CD4-positive, CD25-positive, alpha-beta regulatory T cell (primary cell): ENCODE results near the gene PPP2R3B. TPM values are rescaled to one million over a fixed set of nuclear protein-coding genes. Genes with fewer than 3 reads are reported as not detected.

Experiments
- ATAC-seq, 2 donors: fragments of 150-1000 bp; cut with Tn5 transposase; one replicate each; pipeline ENCODE4 v1.10.0; 2021; ENCODE audit warnings: low read depth in 2 of 2, moderate number of reproducible peaks in 2 of 2, moderate library complexity in 1 of 2
- DNase-seq, 3 donors: peaks; one replicate each; pipeline versions ENCODE4 v3.0.0 to v3.0.0-alpha.2; 2012 to 2022; ENCODE audit warnings: mixed read lengths in 1 of 3
- H3K27ac ChIP-seq: one replicate; pipeline ENCODE4 v1.7.0; 2013; ENCODE audit warnings: mild to moderate bottlenecking, low read length; ENCODE audit not compliant: insufficient read depth, poor library complexity, severe bottlenecking
- H3K27me3 ChIP-seq: one replicate; pipeline ENCODE4 v1.7.0; 2013; ENCODE audit warnings: low read length; ENCODE audit not compliant: control insufficient read depth, insufficient read depth
- H3K36me3 ChIP-seq: one replicate; pipeline ENCODE4 v1.7.0; 2013; ENCODE audit warnings: mild to moderate bottlenecking, low read length, moderate library complexity; ENCODE audit not compliant: control insufficient read depth, insufficient read depth
- H3K4me1 ChIP-seq: 2 replicates; pipeline ENCODE4 v1.7.0; 2013; ENCODE audit warnings: mild to moderate bottlenecking, low read length; ENCODE audit not compliant: insufficient read depth, control insufficient read depth, poor library complexity, severe bottlenecking
- H3K4me3 ChIP-seq: one replicate; pipeline ENCODE4 v1.7.0; 2013; ENCODE audit warnings: low read depth, mild to moderate bottlenecking, low read length, moderate library complexity
- H3K9me3 ChIP-seq, 2 experiments: 1 replicate in 1 of 2; 2 replicates in 1 of 2; pipeline ENCODE4 v1.7.0; 2013; ENCODE audit warnings: low read length in 2 of 2, mild to moderate bottlenecking in 1 of 2, moderate library complexity in 1 of 2; ENCODE audit not compliant: control insufficient read depth in 2 of 2
- H3K27ac Mint-ChIP-seq, 3 donors: one replicate each; pipeline ENCODE4 v1.8.0; 2020 to 2022; ENCODE audit warnings: mild to moderate bottlenecking in 3 of 3, mixed read lengths in 3 of 3, moderate library complexity in 2 of 3
- H3K27me3 Mint-ChIP-seq: one replicate; pipeline ENCODE4 v1.8.0; 2022; ENCODE audit warnings: mild to moderate bottlenecking, mixed read lengths
- H3K36me3 Mint-ChIP-seq: one replicate; pipeline ENCODE4 v1.8.0; 2020; ENCODE audit warnings: mixed read lengths
- H3K4me1 Mint-ChIP-seq, 4 donors: one replicate each; pipeline ENCODE4 v1.8.0; 2020 to 2022; ENCODE audit warnings: mixed read lengths in 4 of 4, mild to moderate bottlenecking in 1 of 4
- H3K4me3 Mint-ChIP-seq, 4 donors: one replicate each; pipeline ENCODE4 v1.8.0; 2020 to 2022; ENCODE audit warnings: mild to moderate bottlenecking in 4 of 4, mixed read lengths in 4 of 4, moderate library complexity in 3 of 4
- H3K9me3 Mint-ChIP-seq, 7 donors: one replicate each; pipeline ENCODE4 v1.8.0; 2020 to 2022; ENCODE audit warnings: mixed read lengths in 7 of 7, mild to moderate bottlenecking in 3 of 7, moderate library complexity in 2 of 7
- polyA plus RNA-seq, 4 donors: library from polyadenylated mRNA; unstranded; fragments of 300-500 nt; fragmentation: Illumina TruSeq; gene quantifications; one replicate each; pipeline ENCODE4 v1.2.3, GENCODE V29; 2021
- total RNA-seq: library from RNA; stranded (reverse); gene quantifications from one replicate; pipeline ENCODE4 v1.2.3, GENCODE V29; 2022

PPP2R3B gene
- total and polyA plus RNA-seq, 5 donors from 2014 or later: 4.8 to 23.5 (median 8.6) TPM

- H3K27ac Mint-ChIP-seq: no peak overlapping the region
Measured at GRCh38 chrX:368811-369562, 17.7 kb downstream of the PPP2R3B start.

GRCh38 chrX:367866-368265 is 18.8 kb downstream of the PPP2R3B start:
- H3K27ac ChIP-seq: no peak overlapping the region
- H3K27me3 Mint-ChIP-seq: peaks cover 13% of the 10 kb centered on the region
- H3K4me3 Mint-ChIP-seq: no peak overlapping the region
- H3K36me3 ChIP-seq: no peaks in the 10 kb centered on the region
- peaks cover 1% of the 10 kb centered on the region for H3K27me3 ChIP-seq
- H3K27ac Mint-ChIP-seq: no peak overlapping the region
- peaks cover 6 to 20% (median 11%) of the 10 kb centered on the region in 4 donors for H3K4me1 Mint-ChIP-seq
- peaks cover 0 to 2% (median 0%) of the 10 kb centered on the region in 7 donors for H3K9me3 Mint-ChIP-seq
- no peak overlapping the region for H3K4me3 ChIP-seq
- H3K9me3 ChIP-seq: no peaks in the 10 kb centered on the region
- ATAC-seq: no peak
- peaks cover 7% of the 10 kb centered on the region for H3K36me3 Mint-ChIP-seq
- peaks cover 4% of the 10 kb centered on the region for H3K4me1 ChIP-seq
- DNase-seq: no peak

More at GRCh38 chrX:368811-369562, 17.7 kb downstream of the PPP2R3B start:
- peaks cover 6 to 23% (median 11%) of the 10 kb centered on the region in 4 donors for H3K4me1 Mint-ChIP-seq
- peaks cover 16% of the 10 kb centered on the region for H3K27me3 Mint-ChIP-seq
- no peaks in the 10 kb centered on the region for H3K9me3 ChIP-seq
- peak overlapping the region in 1 of 4 donors; percentile 21 for H3K4me3 Mint-ChIP-seq
- peaks cover 3% of the 10 kb centered on the region for H3K27me3 ChIP-seq
- H3K4me3 ChIP-seq: no peak overlapping the region
- H3K9me3 Mint-ChIP-seq: peaks cover 0 to 2% (median 0%) of the 10 kb centered on the region in 7 donors
- no peaks in the 10 kb centered on the region for H3K36me3 ChIP-seq
- ATAC-seq: no peak
- peaks cover 7% of the 10 kb centered on the region for H3K36me3 Mint-ChIP-seq
- no peak for DNase-seq
- H3K4me1 ChIP-seq: peaks cover 7% of the 10 kb centered on the region
- H3K27ac ChIP-seq: no peak overlapping the region

- no peaks in the 10 kb centered on the region for H3K36me3 ChIP-seq
- no peaks in the 10 kb centered on the region for H3K27me3 ChIP-seq
- H3K4me1 Mint-ChIP-seq: peaks cover 4 to 17% (median 10%) of the 10 kb centered on the region in 4 donors
- H3K27ac ChIP-seq: no peak overlapping the region
- no peak overlapping the region for H3K4me3 Mint-ChIP-seq
- DNase-seq: no peak
- peaks cover 4% of the 10 kb centered on the region for H3K4me1 ChIP-seq
- no peak for ATAC-seq
- H3K9me3 ChIP-seq: no peaks in the 10 kb centered on the region
- peak overlapping the region in 1 of 3 donors; percentile 79 for H3K27ac Mint-ChIP-seq
- no peak overlapping the region for H3K4me3 ChIP-seq
- peaks cover 0 to 3% (median 0%) of the 10 kb centered on the region in 7 donors for H3K9me3 Mint-ChIP-seq
- peaks cover 8% of the 10 kb centered on the region for H3K36me3 Mint-ChIP-seq
- H3K27me3 Mint-ChIP-seq: peaks cover 8% of the 10 kb centered on the region
Measured at GRCh38 chrX:367349-367748, 19.4 kb downstream of the PPP2R3B start.

GRCh38 chrX:363621-364375 is 22.9 kb downstream of the PPP2R3B start:
- Histone ChIP-seq H3K36me3 (peaks cover 22% of the 10 kb centered on the region), H3K27ac (no peak overlapping the region), H3K4me1 (no peaks in the 10 kb centered on the region), H3K9me3 (peaks cover 10 to 22% of the 10 kb centered on the region in 2 experiments), H3K4me3 (no peak overlapping the region), H3K27me3 (no peaks in the 10 kb centered on the region)
- H3K9me3 Mint-ChIP-seq: peaks cover 0 to 15% (median 4%) of the 10 kb centered on the region in 7 donors
- H3K36me3 Mint-ChIP-seq: peaks cover 22% of the 10 kb centered on the region
- DNase-seq (no peak), ATAC-seq (no peak)
- H3K4me3 Mint-ChIP-seq: no peak overlapping the region
- peaks cover 0 to 7% (median 2%) of the 10 kb centered on the region in 4 donors for H3K4me1 Mint-ChIP-seq
- H3K27ac Mint-ChIP-seq: no peak overlapping the region
- no peaks in the 10 kb centered on the region for H3K27me3 Mint-ChIP-seq

GRCh38 chrX:362937-363620 is 23.6 kb downstream of the PPP2R3B start:
- Mint-ChIP-seq H3K27ac (no peak overlapping the region), H3K4me3 (no peak overlapping the region), H3K27me3 (no peaks in the 10 kb centered on the region), H3K4me1 (peaks cover 0 to 7% (median 2%) of the 10 kb centered on the region in 4 donors), H3K36me3 (peaks cover 22% of the 10 kb centered on the region), H3K9me3 (peaks cover 0 to 15% (median 4%) of the 10 kb centered on the region in 7 donors)
- no peak overlapping the region for H3K4me3 ChIP-seq
- no peaks in the 10 kb centered on the region for H3K4me1 ChIP-seq
- peaks cover 22% of the 10 kb centered on the region for H3K36me3 ChIP-seq
- H3K9me3 ChIP-seq: peaks cover 10 to 27% of the 10 kb centered on the region in 2 experiments
- H3K27me3 ChIP-seq: no peaks in the 10 kb centered on the region
- DNase-seq (no peak), ATAC-seq (no peak)
- no peak overlapping the region for H3K27ac ChIP-seq

GRCh38 chrX:362351-362750 is 24.4 kb downstream of the PPP2R3B start:
- Histone ChIP-seq H3K36me3 (peaks cover 22% of the 10 kb centered on the region), H3K27me3 (no peaks in the 10 kb centered on the region), H3K27ac (no peak overlapping the region), H3K4me3 (no peak overlapping the region), H3K4me1 (peaks cover 5% of the 10 kb centered on the region), H3K9me3 (peaks cover 10 to 27% of the 10 kb centered on the region in 2 experiments)
- Mint-ChIP-seq H3K27me3 (no peaks in the 10 kb centered on the region), H3K4me1 (peaks cover 4 to 9% (median 6%) of the 10 kb centered on the region in 4 donors), H3K9me3 (peaks cover 0 to 21% (median 6%) of the 10 kb centered on the region in 7 donors), H3K36me3 (peaks cover 28% of the 10 kb centered on the region), H3K27ac (peak overlapping the region in 1 of 3 donors; percentile 33), H3K4me3 (no peak overlapping the region)
- DNase-seq: no peak
- no peak for ATAC-seq
